HG03095 (cell line): ENCODE measurements around the gene TBATA.
A peak's percentile ranks its signal among the peaks of the same experiment; 100 is the strongest.

Experiments
- ATAC-seq: cut with Tn5 transposase; IDR thresholded peaks from one replicate; pipeline ENCODE4 v1.9.1; 2021; ENCODE audit warnings: moderate library complexity; ENCODE audit not compliant: unreplicated experiment

The TBATA gene, protein sequence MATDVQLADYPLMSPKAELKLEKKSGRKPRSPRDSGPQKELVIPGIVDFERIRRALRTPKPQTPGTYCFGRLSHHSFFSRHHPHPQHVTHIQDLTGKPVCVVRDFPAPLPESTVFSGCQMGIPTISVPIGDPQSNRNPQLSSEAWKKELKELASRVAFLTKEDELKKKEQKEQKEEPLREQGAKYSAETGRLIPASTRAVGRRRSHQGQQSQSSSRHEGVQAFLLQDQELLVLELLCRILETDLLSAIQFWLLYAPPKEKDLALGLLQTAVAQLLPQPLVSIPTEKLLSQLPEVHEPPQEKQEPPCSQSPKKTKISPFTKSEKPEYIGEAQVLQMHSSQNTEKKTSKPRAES

DNA sequence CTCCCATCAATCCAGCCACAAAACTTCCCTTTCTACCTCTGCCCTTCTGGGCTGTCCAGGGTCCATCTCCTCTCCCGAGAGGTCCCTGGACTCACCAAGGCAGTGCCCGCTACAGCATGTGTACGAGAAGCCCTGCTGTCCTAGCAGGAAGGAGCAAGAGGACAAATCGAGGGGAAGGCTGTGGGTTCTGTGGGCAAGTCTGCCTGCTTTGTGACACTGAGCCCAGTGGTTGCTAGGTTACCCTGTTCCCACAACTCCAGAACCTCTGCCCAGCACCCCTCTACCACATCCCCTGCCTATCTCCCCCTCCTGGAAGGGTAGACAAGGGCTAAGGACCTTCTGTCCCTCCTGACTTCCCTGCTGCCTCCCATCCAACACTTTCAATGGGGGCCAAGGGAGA lies at the start of gene TBATA:
Gene TBATA, minus strand, starts transcription at position 188 of the 400 bp plus-strand sequence. CDS start 1,998 bp downstream, outside the sequence.
- ATAC-seq = no peak

DNA sequence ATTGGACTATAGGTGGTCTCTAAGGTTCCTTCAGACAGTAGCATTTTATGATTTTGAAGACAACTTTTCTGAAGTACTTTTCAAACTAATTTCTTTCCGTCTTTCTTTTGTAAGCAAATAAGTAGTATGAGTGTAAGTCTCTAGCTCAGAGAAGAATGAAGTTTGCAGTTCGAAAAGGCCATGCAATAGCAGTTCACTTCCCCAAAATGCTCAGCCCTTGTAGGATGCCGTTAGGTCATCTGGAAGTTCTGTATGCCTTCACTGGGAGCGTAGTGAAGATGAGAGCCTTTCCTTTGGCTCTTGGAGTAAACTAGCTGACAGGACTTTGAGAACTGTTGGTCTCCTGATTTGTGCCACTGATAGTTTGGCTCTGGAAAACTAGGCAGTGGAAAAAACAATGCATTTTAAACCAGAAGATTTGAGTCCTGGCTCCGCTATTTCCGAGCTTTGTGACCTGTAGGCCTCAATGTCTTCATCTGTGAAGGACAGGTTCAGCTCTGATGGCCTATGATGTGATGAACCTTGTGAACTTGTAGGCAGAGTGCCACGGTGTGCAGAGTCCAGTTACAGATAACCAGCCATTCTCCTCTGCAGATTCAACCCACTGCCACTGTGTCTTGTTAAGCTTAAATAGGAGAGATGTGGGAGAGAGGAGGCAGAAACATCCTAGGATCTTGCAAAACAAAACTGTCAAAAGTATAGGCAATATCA lies 49.4 kb upstream of the TBATA start:
- ATAC-seq = no peak

DNA sequence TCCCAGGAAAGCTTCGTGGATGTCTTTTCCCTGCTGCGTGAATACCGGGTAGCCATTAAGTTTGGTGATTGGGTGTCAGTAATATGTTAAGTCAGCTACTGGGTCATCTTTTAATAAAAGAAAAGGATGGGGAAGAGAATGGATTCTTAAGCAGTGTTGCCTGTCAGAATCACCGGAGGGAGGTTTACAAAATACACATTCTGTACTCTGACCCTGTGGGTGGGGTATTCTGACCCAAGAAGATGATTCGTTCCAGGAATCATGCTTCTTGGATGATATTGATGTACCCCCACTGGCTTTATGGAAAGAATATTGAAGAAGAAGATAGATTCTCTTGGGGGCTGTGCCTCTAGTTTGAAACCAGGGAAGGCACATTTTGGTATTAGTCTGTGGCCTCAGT lies 48.8 kb upstream of the TBATA start:
- ATAC-seq = no peak

DNA sequence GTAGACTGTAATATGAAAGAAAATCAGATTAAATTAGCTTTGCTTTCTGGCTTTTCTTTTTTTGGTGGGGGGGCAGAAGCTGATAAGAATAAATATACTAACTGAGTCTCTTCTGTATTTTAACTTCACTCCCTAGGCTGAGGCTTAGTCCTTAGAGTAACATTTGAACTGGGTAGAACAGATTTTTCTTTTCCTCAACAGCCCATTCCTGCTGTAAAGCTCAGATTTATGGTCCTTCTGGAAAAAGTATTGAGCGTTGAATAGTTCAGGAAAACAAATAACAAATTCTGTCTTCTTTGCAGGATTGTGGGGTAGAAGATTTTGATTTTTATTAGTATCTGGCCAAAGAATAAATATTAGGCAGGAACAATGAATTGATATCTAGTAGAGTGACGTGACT lies 48.4 kb upstream of the TBATA start:
- no peak for ATAC-seq

GRCh38 chr10:70832852-70833528 lies 47.8 kb upstream of the TBATA start:
- no peak for ATAC-seq

DNA sequence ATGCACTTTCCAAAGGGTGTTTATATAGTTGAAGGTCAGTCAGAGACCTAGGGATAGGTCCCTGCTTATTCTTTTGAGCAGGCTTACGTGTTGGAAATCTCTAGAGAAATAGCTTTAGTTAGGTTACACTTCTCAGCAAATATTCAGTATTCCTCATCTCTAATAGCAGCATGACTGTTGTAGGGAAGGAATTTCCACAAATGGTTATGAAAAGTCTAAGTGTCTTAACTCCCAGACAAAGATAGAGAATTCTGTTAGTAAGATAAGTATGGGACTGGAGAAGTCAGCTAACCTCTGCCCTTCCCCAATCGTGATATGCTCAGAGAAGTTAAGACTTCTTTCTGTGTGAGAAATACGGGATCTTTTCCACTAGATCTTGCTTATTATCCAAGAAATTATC lies 47.0 kb upstream of the TBATA start:
- ATAC-seq = no peak

DNA sequence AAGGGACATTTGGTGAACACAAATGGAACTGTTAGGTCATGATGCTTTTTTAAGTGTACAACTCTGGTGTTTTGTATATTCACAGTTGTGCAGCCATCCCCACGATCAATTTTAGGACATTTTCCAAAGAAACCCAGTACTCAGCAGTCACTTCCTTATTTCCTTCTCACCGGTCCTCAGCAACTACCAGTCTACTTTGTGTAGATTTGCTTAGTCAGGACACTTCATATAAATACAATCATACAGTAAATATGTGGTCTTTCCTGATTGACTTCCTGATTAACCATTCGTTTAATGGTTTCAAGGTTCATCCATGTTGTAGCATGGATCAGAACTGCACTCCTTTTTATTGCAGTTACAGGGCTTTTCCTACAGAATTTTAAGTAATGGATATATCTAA lies 45.0 kb upstream of the TBATA start:
- ATAC-seq = no peak

DNA sequence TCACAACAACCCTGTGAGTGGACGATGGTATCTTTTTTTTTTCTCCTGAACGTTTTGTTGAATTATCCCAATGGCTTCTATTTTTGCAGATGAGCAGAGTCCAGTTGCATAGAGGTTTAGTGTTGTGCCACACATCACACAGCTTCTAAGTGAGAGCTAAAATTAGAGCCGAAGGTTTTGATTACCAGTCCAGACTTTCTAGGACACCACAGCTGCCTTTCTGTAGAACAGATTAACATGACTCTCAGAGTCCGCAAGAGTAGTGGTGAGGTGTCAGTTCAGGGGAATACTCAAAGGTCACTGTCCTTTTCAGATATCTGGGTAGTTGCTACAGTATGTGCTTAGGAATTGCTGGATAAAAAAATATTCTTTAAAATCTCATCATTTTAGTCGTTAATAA lies 44.4 kb upstream of the TBATA start:
- ATAC-seq = no peak

GRCh38 chr10:70828923-70829322 lies 43.7 kb upstream of the TBATA start:
- ATAC-seq = no peak

- ATAC-seq = no peak
Measured at GRCh38 chr10:70827086-70827757, 42.0 kb upstream of the TBATA start.

DNA sequence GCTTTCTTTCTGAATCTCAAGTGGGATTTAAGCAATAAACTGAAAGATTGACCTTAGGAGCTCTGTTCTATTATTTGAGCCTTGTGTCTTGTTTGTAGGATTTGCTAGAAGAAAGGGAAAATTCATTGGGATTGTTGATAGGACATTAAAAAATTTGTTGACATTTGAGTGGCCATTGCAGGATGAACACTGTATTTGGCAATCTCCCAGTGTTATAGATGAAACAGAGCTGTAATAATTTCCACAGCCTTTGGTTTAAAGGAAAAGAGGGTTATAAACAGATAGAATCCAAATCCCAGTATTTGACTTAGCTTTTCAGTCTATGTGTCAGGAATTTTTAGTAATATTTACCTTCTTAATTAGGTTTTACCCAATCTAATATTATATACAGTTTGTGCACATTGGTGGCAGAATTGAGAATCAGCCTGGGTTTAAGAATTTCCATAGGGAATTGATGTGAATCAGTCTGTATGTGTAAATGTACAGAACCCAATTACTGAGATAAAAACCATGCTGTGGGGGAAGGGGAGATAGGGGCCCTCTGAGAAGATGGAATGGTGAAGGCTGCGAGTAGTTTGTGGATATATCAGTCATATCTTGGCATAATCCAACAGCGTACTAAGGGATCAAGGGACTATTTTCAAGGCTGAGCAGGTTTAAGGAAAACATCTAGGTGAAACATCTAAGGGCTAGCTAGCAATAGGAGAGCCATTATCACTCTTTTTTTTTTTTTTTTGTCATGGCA lies 37.1 kb upstream of the TBATA start:
- no peak for ATAC-seq

DNA sequence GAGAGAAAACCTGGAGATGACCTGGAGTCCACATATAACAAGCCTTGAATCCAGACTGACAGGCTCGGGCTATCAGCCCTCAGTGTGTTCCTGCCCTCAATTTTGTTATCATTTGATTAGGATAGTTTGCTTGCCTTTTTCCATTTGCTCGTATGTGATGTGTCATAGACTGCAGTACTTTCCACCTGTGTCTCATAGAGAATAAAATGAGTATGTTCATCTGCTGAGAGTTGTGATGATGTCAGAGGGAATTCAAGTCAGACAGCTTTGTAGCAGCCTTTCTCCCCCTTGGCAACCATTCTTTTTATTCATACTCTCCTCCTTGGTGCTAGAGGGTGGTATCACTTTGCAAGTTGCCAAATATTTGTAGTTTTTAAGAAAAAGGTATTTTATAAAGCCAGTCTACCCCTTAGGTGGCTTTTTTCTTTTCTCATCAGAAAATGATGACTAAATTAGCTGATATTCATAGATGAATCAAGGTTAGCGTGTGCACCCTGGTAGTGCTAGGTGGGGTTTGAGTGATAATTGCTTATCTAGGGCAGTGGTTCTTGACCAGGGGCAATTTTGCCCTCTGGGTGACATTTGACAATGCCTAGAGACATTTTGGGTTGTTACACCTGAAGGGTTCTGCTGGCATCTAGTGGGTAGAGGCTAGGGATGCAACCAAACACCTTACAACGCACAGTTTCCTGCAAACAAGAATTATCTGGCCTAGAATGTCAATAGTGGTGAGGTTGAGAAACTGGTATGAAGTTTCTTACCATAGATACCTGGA lies 36.0 kb upstream of the TBATA start:
- no peak for ATAC-seq

DNA sequence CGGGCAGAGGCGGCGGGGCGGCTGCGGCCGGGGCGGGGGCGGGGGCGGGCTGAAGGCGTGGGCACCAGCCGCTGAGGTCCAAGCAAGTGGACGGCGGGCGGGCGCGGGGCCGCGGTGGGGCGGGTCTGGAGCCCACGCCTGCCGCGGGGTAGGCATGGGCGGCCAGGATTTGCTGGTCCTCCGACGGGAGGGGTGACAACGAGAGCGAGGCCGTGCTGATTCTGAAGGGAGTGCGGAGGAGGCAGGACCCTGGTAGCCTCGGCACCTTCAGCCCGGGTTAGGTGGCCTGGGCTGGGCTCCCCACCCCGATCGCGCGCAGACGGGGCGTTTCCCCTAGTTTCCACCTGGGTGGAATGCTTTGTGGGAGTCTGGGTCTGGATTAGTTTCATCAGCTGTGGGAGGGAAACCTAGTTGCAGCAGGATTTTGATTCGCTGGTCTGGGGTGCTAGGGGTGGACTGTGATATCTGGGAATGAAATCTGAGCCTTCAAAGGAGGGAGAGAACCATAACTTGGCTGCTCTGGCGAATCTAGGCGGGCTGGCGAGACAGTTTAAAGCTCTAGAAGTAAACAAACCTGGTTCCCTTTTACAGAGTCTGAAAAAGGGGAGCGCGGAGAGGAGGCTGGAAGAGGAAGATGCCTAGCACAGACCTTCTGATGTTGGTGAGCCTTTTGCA lies 31.2 kb upstream of the TBATA start:
- ATAC-seq = peak; percentile 27

GRCh38 chr10:70815504-70816219 lies 30.5 kb upstream of the TBATA start, which contains the start of gene SGPL1:
Gene SGPL1 (plus strand): TSS chr10:70815948. CDS start chr10:70816854, 906 bp downstream.
- peak; percentile 83 for ATAC-seq

GRCh38 chr10:70814126-70814525 lies 28.9 kb upstream of the TBATA start:
- ATAC-seq = no peak

DNA sequence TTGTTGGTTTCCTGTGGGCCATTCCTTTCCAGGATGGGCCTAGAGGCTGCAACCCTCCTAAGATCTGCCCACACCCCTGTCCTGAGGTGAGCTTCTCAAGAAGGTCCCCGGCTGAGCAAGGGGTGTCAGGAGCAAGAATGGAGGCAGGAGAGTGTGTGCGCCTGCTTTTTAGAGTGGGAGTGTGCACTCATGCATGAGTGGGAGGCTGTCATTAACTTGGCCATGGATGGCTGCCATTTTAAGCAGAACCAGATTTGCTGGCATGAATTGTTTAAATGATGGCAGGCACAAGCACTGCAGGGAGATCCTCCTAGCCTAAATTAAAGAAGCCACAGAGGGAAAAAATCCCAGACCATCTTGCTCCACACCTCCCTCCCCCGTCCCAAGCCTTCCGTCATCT lies 27.6 kb upstream of the TBATA start:
- no peak for ATAC-seq

- no peak for ATAC-seq
Measured at GRCh38 chr10:70811881-70812280, 26.7 kb upstream of the TBATA start.

DNA sequence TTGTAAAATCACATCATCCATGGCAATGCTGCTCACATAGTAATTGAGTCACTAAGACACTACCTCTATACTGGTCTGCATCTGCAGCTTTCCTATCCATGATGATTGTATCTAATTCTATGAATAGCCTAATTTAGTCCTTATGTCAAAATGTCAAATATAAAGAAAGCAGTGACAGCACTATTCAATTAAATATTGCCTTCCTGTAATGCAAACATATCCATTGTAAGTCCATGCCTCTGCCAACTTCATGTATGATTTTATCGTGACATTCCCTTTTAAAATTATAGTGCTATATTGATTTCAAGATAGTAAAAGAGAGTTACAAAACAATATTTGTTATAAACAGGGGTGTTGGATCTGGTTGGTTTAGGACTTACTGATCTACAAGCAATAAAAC lies 25.8 kb upstream of the TBATA start:
- ATAC-seq = no peak

DNA sequence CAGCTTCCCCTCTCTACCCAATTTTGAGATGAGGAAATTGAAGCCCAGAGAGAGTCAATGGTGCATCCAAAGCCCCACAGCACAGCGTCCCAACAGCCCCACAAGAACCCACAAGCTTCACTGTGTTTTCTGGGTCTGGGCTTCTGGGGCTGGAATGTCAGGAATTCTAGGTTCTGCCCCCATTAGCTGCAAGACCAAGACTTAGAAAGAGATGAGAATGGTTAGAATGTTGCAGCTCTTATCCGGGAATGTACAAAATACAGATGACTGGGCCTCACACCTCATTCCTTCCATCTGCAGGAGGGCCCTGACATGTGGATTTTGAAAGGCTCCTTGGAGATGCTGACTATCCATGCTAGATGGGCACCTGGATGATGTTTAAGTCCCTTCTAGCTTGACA lies 24.5 kb upstream of the TBATA start:
- ATAC-seq = no peak
